LNCaP clone FGC (cell line): ENCODE measurements around the gene SPAG6.

ENCODE experiments used
- DNase-seq: peaks from one replicate; pipeline ENCODE4 v3.0.0-alpha.2; 2011; ENCODE audit warnings: low read depth
- H3K4me3 ChIP-seq: 2 replicates; pipeline ENCODE4 v1.5.1; 2011; ENCODE audit warnings: mild to moderate bottlenecking, low read depth, low read length, control low read depth
- CTCF ChIP-seq: IDR thresholded peaks from 2 replicates; pipeline ENCODE4 v1.5.1; 2012; ENCODE audit warnings: mild to moderate bottlenecking; ENCODE audit not compliant: control insufficient read depth, insufficient read depth; ENCODE audit errors: extremely low read depth

Gene SPAG6

DNA sequence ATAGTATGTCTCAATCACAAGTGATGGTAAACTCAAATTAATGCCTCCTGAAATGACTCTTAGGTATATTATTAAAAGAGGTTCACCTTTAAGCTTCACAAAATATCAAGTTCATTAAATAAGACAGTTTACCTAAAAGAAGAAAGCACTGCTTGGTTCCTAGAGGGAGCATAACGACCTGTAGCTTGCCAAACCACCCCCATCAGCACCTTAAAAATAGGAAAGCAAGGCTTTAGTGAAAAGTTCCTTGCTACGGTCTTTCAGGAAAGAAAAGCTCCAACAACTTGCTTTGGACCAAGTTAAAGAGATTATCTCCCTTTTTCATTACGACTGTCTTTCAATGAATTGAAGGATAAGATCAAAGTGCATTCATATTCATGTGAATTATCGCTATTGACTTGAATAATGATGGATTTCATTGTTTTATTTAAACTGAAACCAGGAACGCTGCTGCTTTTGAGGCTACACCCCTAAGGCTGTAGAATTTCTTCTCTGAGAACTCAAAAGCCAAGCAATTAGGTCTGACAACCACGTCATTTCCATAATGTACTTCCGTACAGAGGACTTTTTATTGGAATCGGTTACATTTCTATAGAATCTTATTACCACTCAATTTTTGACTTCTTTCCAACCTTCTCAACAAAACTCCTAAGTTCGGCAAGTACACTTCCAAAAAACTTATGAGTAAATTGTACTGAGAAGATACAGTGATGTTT is 7.0 kb upstream of the SPAG6 start:
- H3K4me3 ChIP-seq: no peak overlapping the region
- no peak for TF ChIP-seq CTCF
- DNase-seq: no peak

DNA sequence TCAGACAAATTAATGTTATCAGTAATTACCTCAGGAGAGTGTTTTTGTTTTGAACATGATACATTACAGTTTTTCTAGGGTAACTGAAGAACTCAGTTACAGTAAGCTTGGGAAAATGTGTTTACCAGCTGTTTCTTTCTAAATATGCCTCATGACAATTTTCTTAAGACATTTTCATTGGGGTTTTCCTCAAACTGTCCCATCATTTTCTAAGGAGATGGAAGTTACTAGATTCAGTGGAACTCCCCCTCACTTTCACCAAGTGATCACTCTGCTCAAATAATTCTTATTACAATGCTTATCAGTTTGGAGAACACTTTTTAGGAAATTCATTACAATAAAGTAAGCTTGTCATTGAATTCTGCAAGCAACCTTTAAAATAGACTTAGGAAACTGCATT is 6.4 kb upstream of the SPAG6 start:
- no peak overlapping the region for H3K4me3 ChIP-seq
- TF ChIP-seq CTCF: no peak
- DNase-seq: no peak

- DNase-seq: no peak
- H3K4me3 ChIP-seq: peak overlapping the region; percentile 58
- TF ChIP-seq CTCF: no peak
These were observed 5.5 kb upstream of the SPAG6 start for GRCh38 chr10:22339761-22340328.

GRCh38 chr10:22340329-22341189 is 4.7 kb upstream of the SPAG6 start:
- peak; percentile 58 for DNase-seq
- no peak for TF ChIP-seq CTCF
- H3K4me3 ChIP-seq: peak overlapping the region; percentile 58

- TF ChIP-seq CTCF: no peak
- peak overlapping the region; percentile 58 for H3K4me3 ChIP-seq
- no peak for DNase-seq
These were observed 3.9 kb upstream of the SPAG6 start for GRCh38 chr10:22341190-22341925.

- no peak overlapping the region for H3K4me3 ChIP-seq
- TF ChIP-seq CTCF: no peak
- no peak for DNase-seq
These were observed 3.4 kb upstream of the SPAG6 start for GRCh38 chr10:22341926-22342196.
